ENCODE data around the gene TK2.

TK2 gene

GRCh38 chr16:66543541-66543940, 6.4 kb downstream of the TK2 start:
- no peak for DNase-seq

- DNase-seq, result no peak
Measured at GRCh38 chr16:66542396-66542795, 7.5 kb downstream of the TK2 start.

- no peak for DNase-seq
Measured at GRCh38 chr16:66541388-66542355, 8.2 kb downstream of the TK2 start.

GRCh38 chr16:66539623-66540469, 10.1 kb downstream of the TK2 start:
- DNase-seq, result no peak

- no peak for DNase-seq
Measured at GRCh38 chr16:66538910-66539309, 11.0 kb downstream of the TK2 start.

- DNase-seq, result no peak
Measured at GRCh38 chr16:66537236-66537635, 12.7 kb downstream of the TK2 start.

- no peak for DNase-seq
Measured at GRCh38 chr16:66536525-66536924, 13.4 kb downstream of the TK2 start.

GRCh38 chr16:66534376-66534799, 15.5 kb downstream of the TK2 start:
- no peak for DNase-seq

- no peak for DNase-seq
Measured at GRCh38 chr16:66529475-66529874, 20.4 kb downstream of the TK2 start.

GRCh38 chr16:66528294-66528693, 21.6 kb downstream of the TK2 start:
- DNase-seq, result no peak

GRCh38 chr16:66525396-66526180, 24.3 kb downstream of the TK2 start:
- DNase-seq, result no peak

- no peak for DNase-seq
Measured at GRCh38 chr16:66524601-66525164, 25.2 kb downstream of the TK2 start.

GRCh38 chr16:66523861-66524354, 26.0 kb downstream of the TK2 start:
- DNase-seq, result no peak

- no peak for DNase-seq
Measured at GRCh38 chr16:66522816-66523590, 26.9 kb downstream of the TK2 start.

- DNase-seq, result no peak
Measured at GRCh38 chr16:66521951-66522771, 27.8 kb downstream of the TK2 start.

- no peak for DNase-seq
Measured at GRCh38 chr16:66521252-66521713, 28.6 kb downstream of the TK2 start.

GRCh38 chr16:66520406-66521170, 29.3 kb downstream of the TK2 start:
- DNase-seq, result no peak

- DNase-seq, result no peak
Measured at GRCh38 chr16:66519482-66520373, 30.2 kb downstream of the TK2 start.
